HepG2 (cell line): Measurements from ENCODE around the gene NPTXR.

Source experiments
- ELF1 ChIP-seq: sonication (generic); formaldehyde crosslinking; IDR thresholded peaks from 2 replicates; pipeline ENCODE4 v1.4.0; 2020; ENCODE audit warnings: missing genetic modification reagents
- ZNF567 ChIP-seq: sonication (generic); formaldehyde crosslinking; IDR thresholded peaks from 2 replicates; pipeline ENCODE4 v1.8.1; 2023; ENCODE audit warnings: mild to moderate bottlenecking, missing genetic modification reagents, borderline replicate concordance

DNA sequence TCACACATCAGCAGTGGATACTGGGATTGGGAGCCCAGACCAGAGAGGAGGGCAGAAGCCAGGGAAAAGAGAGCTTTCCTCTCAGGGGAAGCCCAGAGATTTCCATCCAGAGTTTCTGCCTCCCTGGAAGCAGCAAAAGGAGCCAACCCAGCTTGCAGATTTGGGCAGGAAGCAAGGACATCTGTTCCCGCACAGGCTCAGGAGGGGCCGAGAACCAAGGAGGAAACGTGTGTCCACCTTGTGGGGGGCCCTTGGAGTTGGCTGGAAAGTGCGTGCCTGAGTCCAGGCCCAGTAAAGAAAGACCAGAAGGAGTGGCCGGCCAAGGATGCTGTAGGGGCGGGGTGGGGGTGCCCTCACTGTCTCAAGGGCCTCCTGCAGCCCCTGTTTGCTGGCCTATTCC, 6.0 kb upstream of the NPTXR start:
- TF ChIP-seq ELF1 (CRISPR knock-in tag), result no peak
- TF ChIP-seq ZNF567 (CRISPR knock-in tag), result no peak
